ENCODE measurements around the gene UBLCP1.

DNA sequence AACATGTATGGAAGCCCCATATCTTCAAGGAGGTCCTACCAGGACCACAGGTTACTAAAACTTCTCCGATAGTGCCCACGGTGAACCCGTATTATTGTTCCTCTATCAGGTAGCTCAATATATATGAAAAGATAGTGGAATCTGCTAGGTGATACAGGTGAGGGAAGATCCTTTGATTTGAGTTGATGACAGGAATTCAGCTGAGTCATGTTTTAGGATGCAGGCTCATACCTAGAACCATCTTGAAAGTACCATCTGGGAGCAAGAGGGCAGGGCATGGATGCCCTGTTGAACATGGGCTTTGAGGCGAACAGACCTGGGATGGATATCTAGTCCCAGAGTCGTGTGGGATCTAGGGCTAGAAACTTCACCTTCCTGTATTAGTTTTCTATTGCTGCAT, 31.8 kb downstream of the UBLCP1 start:
- no peak for TF ChIP-seq CTCF (IDR thresholded peaks at IDR 0.05; ENCODE audit: poor library complexity, severe bottlenecking)
- no peak for TF ChIP-seq EP300 (conservative IDR thresholded peaks at IDR 0.05; ENCODE audit: poor library complexity, severe bottlenecking)
